Neural cell (in vitro differentiated cells): ENCODE measurements around the gene BTBD9. TPM values are rescaled to one million over a fixed set of nuclear protein-coding genes. Genes with fewer than 3 reads are reported as not detected.

ENCODE experiments used
- H2AFZ ChIP-seq: fragments of 200-600, 300-800 bp; sonication (generic), shearing (Covaris generic); 2 replicates; pipeline ENCODE4 v1.6.0; 2014; ENCODE audit warnings: low read depth, mild to moderate bottlenecking, antibody characterized with exemption, low read length, moderate library complexity
- H3F3A ChIP-seq: fragments of 200-600 bp; shearing (Covaris generic); 2 replicates; pipeline ENCODE4 v1.6.1; 2016; ENCODE audit warnings: mild to moderate bottlenecking, moderate library complexity, mixed read lengths, antibody characterized with exemption, low read length; ENCODE audit not compliant: insufficient read depth, poor library complexity, severe bottlenecking
- H3K27ac ChIP-seq: fragments of 200-600, 300-800 bp; sonication (generic), shearing (Covaris generic); 2 replicates; pipeline ENCODE4 v1.5.1; 2014; ENCODE audit warnings: mild to moderate bottlenecking, low read length, moderate library complexity
- H3K27me3 ChIP-seq: fragments of 300-800, 200-600 bp; sonication (generic), shearing (Covaris generic); 2 replicates; pipeline ENCODE4 v1.6.0; 2014; ENCODE audit warnings: mild to moderate bottlenecking, low read depth, low read length, moderate library complexity; ENCODE audit not compliant: insufficient read depth
- H3K36me3 ChIP-seq: fragments of 300-800, 200-600 bp; sonication (generic), shearing (Covaris generic); 2 replicates; pipeline ENCODE4 v1.5.1; 2014; ENCODE audit warnings: mild to moderate bottlenecking, antibody characterized with exemption, low read length, moderate library complexity; ENCODE audit not compliant: insufficient read depth
- H3K4me2 ChIP-seq: fragments of 300-800, 200-600 bp; sonication (generic), shearing (Covaris generic); 2 replicates; pipeline ENCODE4 v1.6.0; 2014; ENCODE audit warnings: mild to moderate bottlenecking, low read length
- H3K4me3 ChIP-seq: fragments of 300-800, 200-600 bp; sonication (generic), shearing (Covaris generic); 2 replicates; pipeline ENCODE4 v1.5.1; 2014; ENCODE audit warnings: mild to moderate bottlenecking, low read length, moderate library complexity
- H3K79me2 ChIP-seq: fragments of 200-600 bp; shearing (Covaris generic); replicated peaks from 2 replicates; pipeline ENCODE4 v1.6.0; 2014; ENCODE audit warnings: mild to moderate bottlenecking, low read length, moderate library complexity; ENCODE audit not compliant: insufficient read depth
- H3K9ac ChIP-seq: fragments of 300-800, 200-600 bp; sonication (generic), shearing (Covaris generic); 2 replicates; pipeline ENCODE4 v1.6.1; 2016; ENCODE audit warnings: mild to moderate bottlenecking, low read length, mixed read lengths
- H3K9me2 ChIP-seq: fragments of 200-600 bp; shearing (Covaris generic); 2 replicates; pipeline ENCODE4 v1.6.1; 2016; ENCODE audit warnings: mild to moderate bottlenecking, low read length, mixed read lengths; ENCODE audit not compliant: insufficient read depth
- H3K9me3 ChIP-seq: fragments of 200-600, 300-800 bp; sonication (generic), shearing (Covaris generic); 2 replicates; pipeline ENCODE4 v1.6.1; 2016; ENCODE audit warnings: mild to moderate bottlenecking, mixed run types, low read length, moderate library complexity, mixed read lengths
- H4K20me1 ChIP-seq: fragments of 200-600 bp; shearing (Covaris generic); 2 replicates; pipeline ENCODE4 v1.6.1; 2016; ENCODE audit warnings: mild to moderate bottlenecking, mixed run types; ENCODE audit not compliant: insufficient read depth
- EP300 ChIP-seq: fragments of 450-650 bp; conservative IDR thresholded peaks from 2 replicates; pipeline ENCODE4 v1.6.1; 2014; ENCODE audit warnings: antibody characterized with exemption, mild to moderate bottlenecking, moderate library complexity; ENCODE audit not compliant: poor library complexity, severe bottlenecking
- EZH2 ChIP-seq: fragments of 200-600, 300-800 bp; shearing (Covaris generic), sonication (generic); IDR thresholded peaks from 2 replicates; pipeline ENCODE4 v1.6.1; 2014; ENCODE audit warnings: antibody characterized with exemption, low read length, borderline replicate concordance, mild to moderate bottlenecking; ENCODE audit not compliant: insufficient read depth, poor library complexity, severe bottlenecking
- MXI1 ChIP-seq: fragments of 450-650 bp; conservative IDR thresholded peaks from 2 replicates; pipeline ENCODE4 v1.6.1; 2014; ENCODE audit warnings: antibody characterized with exemption, mild to moderate bottlenecking; ENCODE audit not compliant: poor library complexity, severe bottlenecking
- POLR2AphosphoS5 ChIP-seq: IDR thresholded peaks from 2 replicates; pipeline ENCODE4 v1.6.1; 2012
- RAD21 ChIP-seq: fragments of 450-650 bp; conservative IDR thresholded peaks from 2 replicates; pipeline ENCODE4 v1.6.1; 2014; ENCODE audit warnings: antibody characterized with exemption, mild to moderate bottlenecking, moderate library complexity
- SMC3 ChIP-seq: fragments of 450-650 bp; conservative IDR thresholded peaks from 2 replicates; pipeline ENCODE4 v1.6.1; 2014; ENCODE audit warnings: antibody characterized with exemption, mild to moderate bottlenecking, moderate library complexity; ENCODE audit not compliant: poor library complexity
- TAF1 ChIP-seq: IDR thresholded peaks from 2 replicates; pipeline ENCODE4 v1.6.1; 2012; ENCODE audit warnings: low read depth
- polyA minus RNA-seq: library from RNA; depleted of rRNA, polyadenylated mRNA; stranded (reverse); fragments of >200 nt; gene quantifications from 2 replicates; pipeline ENCODE4 v1.2.3, GENCODE V29; 2014
- polyA plus RNA-seq: library from polyadenylated mRNA; depleted of rRNA; stranded (reverse); fragments of >200 nt; gene quantifications from 2 replicates; pipeline ENCODE4 v1.2.3, GENCODE V29; 2014
- TF ChIP-seq, protein P1 (sequence below): fragments of 450-650 bp; IDR thresholded peaks from 2 replicates; pipeline ENCODE4 v1.5.1; 2014; ENCODE audit warnings: antibody characterized with exemption, mild to moderate bottlenecking, moderate library complexity; ENCODE audit not compliant: poor library complexity, severe bottlenecking
- TF ChIP-seq, protein P2 (sequence below): IDR thresholded peaks from 2 replicates; pipeline ENCODE4 v1.6.1; 2012; ENCODE audit warnings: borderline replicate concordance

The BTBD9 gene
- polyA plus RNA-seq (6.2 and 7.9 TPM in 2 replicates), polyA minus RNA-seq (52.3 and 66.8 TPM in 2 replicates)

DNA sequence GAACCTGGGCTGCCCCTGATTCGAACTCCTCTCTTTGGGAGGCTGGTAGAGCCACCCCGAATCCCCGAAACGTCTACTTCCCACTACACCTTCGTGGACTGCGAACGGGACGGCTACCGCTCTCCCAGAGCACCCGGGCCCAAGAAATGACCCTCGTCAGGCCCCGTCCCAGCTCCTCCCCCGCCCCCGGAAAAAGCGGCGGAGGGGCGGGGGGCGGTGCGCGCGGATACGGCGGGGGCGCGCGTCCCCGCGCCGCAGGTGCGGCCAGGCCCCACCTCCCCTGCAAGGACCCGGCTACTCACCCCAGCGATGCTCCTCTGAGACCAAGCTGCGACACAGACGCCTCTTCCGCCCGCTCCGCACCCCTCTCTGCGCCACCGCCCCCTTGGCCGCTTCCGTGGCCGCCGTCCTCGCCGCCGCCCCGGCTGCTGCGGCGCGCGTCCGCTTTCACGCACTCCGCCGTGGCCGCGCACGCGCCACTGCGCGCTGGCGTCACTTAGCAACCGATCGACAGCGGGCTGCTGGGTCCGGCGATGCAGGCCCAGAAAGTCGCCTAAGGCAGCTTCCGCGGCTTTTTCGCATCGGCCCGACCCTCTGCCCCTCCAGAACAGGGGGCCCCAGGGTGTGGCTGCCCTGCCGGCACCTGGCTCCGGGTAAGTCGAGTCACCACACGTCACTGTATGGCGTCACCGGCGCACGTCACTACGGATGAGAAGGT lies at the start of gene BTBD9:
TSS of gene BTBD9 (minus strand) at position 432 of the 718 bp plus-strand sequence.
- no peaks in the 10 kb centered on the region for H3F3A ChIP-seq

DNA sequence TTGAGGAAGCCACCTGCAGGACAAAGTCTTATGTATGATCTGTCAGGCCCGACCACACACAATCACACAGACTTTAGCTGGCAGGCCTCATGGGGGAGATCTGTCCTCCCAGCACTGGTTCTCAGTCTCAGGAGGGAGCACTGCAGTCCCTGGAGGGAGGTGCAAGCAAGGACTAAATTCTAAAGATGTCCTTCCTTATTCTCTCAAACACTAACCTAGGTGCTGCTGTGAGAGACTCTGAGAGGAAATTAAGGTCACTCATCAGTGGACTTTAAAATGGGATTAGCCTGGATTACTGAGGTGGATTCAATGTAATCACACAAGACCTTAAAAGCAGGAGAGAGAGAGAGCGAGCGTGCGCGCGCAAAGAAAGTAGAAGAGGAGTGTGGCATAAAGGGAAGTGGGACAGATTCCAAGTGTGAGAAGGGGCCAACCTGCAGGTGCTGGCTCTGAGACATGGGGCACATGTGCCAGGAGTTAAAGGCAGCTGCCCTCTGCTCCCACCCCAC lies 48.9 kb upstream of the BTBD9 start:
- no peak overlapping the region for H3K4me3 ChIP-seq
- no peak overlapping the region for H2AFZ ChIP-seq
- no peaks in the 10 kb centered on the region for H3K27me3 ChIP-seq
- H3K9me3 ChIP-seq: no peaks in the 10 kb centered on the region
- peaks cover 16% of the 10 kb centered on the region for H3K79me2 ChIP-seq
- no peaks in the 10 kb centered on the region for H4K20me1 ChIP-seq
- H3F3A ChIP-seq: no peaks in the 10 kb centered on the region
- H3K4me2 ChIP-seq: no peak overlapping the region
- H3K27ac ChIP-seq: no peak overlapping the region
- no peak for TF ChIP-seq POLR2AphosphoS5
- no peak for TF ChIP-seq EZH2
- no peak for TF ChIP-seq MXI1
- TF ChIP-seq EP300: no peak
- TF ChIP-seq RAD21: no peak
- TF ChIP-seq, protein P1, sequence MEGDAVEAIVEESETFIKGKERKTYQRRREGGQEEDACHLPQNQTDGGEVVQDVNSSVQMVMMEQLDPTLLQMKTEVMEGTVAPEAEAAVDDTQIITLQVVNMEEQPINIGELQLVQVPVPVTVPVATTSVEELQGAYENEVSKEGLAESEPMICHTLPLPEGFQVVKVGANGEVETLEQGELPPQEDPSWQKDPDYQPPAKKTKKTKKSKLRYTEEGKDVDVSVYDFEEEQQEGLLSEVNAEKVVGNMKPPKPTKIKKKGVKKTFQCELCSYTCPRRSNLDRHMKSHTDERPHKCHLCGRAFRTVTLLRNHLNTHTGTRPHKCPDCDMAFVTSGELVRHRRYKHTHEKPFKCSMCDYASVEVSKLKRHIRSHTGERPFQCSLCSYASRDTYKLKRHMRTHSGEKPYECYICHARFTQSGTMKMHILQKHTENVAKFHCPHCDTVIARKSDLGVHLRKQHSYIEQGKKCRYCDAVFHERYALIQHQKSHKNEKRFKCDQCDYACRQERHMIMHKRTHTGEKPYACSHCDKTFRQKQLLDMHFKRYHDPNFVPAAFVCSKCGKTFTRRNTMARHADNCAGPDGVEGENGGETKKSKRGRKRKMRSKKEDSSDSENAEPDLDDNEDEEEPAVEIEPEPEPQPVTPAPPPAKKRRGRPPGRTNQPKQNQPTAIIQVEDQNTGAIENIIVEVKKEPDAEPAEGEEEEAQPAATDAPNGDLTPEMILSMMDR: no peak
- TF ChIP-seq, protein P2, sequence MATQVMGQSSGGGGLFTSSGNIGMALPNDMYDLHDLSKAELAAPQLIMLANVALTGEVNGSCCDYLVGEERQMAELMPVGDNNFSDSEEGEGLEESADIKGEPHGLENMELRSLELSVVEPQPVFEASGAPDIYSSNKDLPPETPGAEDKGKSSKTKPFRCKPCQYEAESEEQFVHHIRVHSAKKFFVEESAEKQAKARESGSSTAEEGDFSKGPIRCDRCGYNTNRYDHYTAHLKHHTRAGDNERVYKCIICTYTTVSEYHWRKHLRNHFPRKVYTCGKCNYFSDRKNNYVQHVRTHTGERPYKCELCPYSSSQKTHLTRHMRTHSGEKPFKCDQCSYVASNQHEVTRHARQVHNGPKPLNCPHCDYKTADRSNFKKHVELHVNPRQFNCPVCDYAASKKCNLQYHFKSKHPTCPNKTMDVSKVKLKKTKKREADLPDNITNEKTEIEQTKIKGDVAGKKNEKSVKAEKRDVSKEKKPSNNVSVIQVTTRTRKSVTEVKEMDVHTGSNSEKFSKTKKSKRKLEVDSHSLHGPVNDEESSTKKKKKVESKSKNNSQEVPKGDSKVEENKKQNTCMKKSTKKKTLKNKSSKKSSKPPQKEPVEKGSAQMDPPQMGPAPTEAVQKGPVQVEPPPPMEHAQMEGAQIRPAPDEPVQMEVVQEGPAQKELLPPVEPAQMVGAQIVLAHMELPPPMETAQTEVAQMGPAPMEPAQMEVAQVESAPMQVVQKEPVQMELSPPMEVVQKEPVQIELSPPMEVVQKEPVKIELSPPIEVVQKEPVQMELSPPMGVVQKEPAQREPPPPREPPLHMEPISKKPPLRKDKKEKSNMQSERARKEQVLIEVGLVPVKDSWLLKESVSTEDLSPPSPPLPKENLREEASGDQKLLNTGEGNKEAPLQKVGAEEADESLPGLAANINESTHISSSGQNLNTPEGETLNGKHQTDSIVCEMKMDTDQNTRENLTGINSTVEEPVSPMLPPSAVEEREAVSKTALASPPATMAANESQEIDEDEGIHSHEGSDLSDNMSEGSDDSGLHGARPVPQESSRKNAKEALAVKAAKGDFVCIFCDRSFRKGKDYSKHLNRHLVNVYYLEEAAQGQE: no peak
- TF ChIP-seq SMC3: no peak
- H3K9me2 ChIP-seq: no peaks in the 10 kb centered on the region
- H3K9ac ChIP-seq: no peak overlapping the region
- H3K36me3 ChIP-seq: no peaks in the 10 kb centered on the region

More for the DNA sequence above, at the start of gene BTBD9:
- Histone ChIP-seq H2AFZ (peak within 1 kb of the TSS; percentile 91), H3K27me3 (no peaks in the 10 kb centered on the region), H3K79me2 (peaks cover 39% of the 10 kb centered on the region), H3K36me3 (no peaks in the 10 kb centered on the region), H3K27ac (peak within 1 kb of the TSS; percentile 97), H3K9ac (peak within 1 kb of the TSS; percentile 92), H4K20me1 (no peaks in the 10 kb centered on the region), H3K4me2 (peak within 1 kb of the TSS; percentile 84), H3K4me3 (peak within 1 kb of the TSS; percentile 90), H3K9me3 (no peaks in the 10 kb centered on the region), H3K9me2 (no peaks in the 10 kb centered on the region)
- peak; percentile 84 for TF ChIP-seq EP300
- peak; percentile 52 for TF ChIP-seq TAF1
- peak; percentile 55 for TF ChIP-seq POLR2AphosphoS5
- peak; percentile 51 for TF ChIP-seq MXI1
- no peak for TF ChIP-seq SMC3
